GM19328 (cell line): ENCODE measurements around the gene PALMD.

Experiments used
- ATAC-seq: cut with Tn5 transposase; IDR thresholded peaks from one replicate; pipeline ENCODE4 v1.9.1; 2021; ENCODE audit warnings: mild to moderate bottlenecking, moderate library complexity; ENCODE audit not compliant: unreplicated experiment

Gene PALMD

DNA sequence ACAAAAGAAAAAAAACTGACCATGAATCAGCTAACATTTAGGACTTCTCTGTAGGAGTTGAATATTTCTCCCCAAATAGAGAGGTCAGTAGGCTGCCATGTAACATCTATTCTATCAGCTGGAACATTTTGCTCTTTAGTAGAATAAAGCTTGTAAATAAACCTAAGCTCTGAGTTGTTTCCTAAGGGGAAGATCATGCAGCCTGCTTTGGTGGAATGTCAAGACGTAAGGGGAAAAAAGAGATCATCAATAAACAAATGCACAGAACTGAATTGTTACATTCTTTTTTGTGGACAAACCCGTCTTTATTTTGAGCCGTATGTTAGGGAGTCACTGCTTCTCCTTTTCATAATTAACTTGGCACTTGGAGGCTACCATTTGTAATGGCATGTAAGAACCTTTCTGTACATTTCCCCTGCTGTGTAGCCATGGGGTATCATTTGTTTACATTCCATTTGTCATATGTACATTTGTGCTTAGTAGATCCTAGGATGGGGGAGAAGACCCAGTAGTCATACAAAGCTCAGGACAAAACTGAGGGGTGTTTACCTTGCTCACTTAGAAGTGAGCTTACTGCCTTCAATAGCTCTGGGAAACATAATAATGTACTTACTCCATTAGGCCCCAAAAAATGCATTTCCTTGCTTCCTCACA is 10.8 kb upstream of the PALMD start:
- ATAC-seq: no peak

DNA sequence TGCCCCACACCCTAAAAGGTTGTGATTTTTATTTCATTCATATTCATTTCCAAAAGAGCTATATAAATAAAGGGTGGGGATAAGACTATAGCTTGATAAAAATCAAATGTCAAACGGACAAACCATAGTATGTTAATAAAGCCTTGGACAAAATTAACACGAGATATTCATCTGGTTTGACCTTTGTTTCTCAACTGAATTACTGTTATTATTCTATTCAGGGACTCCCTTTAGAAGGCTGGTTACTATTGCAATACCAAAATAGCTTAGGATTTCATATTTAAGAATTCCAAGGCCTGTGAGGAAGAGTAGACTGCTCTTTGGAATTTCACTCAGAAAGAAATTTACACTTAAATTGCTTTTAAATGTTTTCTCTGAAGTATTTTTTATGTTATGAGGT is 10.2 kb upstream of the PALMD start:
- no peak for ATAC-seq

DNA sequence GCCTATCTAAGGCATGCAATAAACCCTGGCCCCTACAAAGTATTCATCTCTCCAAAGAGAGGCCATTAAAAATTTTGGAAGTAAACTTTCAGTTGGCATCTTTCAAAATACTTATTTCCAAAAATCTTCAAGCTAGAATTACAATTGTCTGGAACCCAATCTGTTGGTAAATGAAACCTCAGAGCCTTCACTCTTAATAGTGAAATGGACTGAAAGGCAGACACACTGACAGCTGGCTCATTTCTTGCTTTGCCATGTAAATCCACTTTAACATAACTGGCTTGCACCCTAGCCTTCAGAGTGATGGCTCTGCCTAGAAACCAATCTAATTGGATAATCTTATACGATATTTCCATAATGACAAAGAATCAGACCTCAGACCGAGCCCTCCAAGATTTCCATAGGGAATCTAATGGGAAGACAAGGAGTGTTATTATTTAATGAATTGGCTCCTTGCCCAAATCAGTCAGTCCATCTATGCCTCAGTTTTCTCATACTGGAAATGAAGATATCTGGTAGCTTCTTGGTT is 9.2 kb upstream of the PALMD start:
- no peak for ATAC-seq

DNA sequence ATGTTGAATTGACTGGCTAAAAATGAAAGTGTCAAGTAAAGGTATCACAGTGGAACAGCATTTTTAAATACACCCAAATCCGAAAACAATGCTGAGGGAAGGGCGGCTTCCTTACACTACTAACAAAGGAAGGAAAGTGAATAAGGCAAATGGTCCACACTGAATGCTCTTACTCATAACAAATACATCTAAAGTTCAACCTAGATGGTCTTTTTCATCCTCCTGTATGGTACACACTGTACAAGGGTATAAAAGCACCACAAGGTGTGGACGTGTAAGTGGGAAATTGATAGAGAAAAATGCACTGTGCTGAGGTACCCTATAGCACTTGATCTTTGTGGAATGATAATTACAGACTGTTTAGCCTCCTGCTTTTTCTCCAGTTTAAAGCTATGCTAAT is 7.1 kb upstream of the PALMD start:
- ATAC-seq: no peak

DNA sequence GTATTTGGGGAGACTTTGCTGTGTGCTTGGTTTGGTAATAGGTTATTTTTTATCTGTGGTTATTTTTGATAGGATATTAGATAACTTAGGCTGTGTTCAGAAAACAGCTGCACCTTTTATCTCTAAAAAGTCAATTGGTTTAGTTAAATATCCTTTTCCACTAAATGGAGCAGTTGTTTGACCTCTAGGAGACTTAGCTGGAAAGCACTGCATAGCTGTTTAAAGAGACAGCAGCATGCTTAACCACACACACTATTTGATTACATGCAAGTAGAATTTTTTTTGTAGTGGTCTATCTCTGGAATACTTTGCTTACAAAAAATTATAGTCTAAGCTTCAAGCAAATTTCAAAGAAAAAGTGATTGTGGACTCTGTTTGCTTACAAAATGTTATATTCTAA is 6.5 kb upstream of the PALMD start:
- ATAC-seq: no peak

DNA sequence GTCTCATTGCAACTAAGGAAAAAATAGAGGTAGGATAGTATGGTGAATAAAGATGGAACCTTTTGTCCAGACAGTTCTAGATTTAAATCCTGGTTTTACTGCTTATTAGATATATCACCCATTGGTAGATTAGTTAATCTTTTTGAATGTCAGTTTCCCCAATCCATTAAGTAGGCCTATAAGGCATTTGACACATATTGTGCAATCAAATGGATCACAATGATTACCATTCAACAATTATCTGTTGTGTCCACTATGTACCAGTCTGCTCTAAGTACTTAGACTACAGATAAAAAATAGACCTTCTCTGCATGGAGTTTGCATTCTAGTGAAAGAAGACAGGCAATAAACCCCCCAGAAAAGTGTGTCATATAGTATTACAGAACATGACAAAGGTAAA is 6.0 kb upstream of the PALMD start:
- no peak for ATAC-seq

DNA sequence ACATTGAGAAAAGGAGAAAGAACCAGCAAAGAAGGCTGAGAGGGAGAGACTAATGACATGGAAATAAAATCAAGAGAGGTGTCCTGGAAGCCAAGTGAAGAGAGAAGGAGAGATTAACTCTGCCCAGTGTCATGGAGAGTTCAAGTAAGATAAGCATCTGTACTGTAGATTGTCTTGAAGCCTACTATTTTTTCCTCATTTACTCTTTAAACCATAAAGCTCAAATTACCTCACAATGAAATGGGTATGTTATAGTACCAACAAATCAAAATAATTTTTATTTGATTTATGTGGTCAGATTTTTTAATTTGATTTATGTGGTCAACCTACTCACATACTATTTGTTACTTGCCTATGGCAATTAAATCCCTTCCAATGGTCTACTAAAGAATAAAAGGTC is 5.2 kb upstream of the PALMD start:
- no peak for ATAC-seq

DNA sequence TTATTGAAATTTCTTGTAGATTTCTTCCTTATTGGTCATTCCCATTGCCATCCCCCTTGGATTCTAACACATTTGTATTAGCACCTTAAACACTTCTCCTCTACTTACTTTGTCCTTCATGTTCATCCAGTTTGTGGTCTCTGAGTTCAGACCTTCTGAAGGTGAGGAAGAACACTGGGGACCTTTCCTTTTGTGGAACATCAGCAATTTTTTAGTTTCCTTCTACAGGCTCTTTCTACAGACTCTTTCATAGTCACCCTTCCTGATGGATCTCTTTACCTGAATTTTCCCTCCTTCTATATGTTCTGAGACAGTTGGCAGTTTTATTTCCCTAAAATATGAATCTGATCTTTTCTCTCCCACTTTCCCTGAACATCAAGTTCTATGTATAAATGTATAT is 4.4 kb upstream of the PALMD start:
- no peak for ATAC-seq

DNA sequence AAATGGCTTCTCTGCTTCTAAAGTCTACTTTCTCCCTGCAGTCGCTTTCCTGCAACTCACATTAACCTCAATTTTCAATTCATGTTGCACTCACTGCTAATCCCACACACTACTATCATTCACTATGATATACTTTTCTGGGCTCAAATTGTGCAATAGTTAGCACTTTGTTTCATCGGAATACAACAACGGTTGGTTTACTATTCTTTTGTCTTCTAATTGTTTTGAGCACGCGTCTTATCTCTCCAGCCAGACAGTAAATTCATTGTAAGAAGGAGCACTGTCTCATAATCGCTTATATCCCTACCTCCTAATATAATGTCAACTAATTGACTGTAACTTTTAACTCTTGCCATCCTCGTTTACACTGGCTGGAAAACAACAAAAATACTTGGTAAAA is 3.9 kb upstream of the PALMD start:
- no peak for ATAC-seq

DNA sequence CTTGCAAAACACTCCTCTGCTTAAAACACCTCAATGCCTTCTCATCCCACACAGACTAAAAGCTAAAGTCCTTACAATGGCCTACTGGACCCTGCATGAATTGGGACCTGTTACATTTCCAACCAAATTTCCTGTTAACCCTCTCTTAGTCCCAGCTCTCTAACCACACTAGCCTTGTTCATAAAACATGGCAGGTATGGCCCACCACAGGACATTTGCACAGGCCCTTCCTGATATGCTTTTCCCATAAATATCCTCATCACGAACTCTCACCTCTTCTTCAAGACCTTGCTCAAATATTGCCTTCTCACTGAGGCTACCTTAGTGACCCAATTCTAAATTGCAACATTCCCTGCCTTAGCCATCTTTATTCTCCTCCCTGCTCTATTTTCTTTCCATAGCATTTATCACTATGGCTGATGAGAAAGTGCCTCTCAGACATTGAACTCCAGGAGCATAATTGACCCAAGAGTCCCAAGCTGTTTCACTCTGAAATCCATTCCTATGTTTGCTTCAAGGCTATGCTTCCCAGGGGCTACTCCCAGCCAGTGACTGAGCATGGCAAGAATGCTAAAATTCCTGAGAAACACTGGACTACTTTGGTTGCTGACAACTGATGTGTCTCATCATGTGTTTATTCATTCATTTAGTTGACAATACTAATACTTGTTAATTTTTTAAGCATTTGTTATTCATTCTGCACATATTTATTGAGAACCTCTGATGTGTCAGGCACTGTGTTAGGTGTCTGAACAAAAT is 2.7 kb upstream of the PALMD start:
- no peak for ATAC-seq

DNA sequence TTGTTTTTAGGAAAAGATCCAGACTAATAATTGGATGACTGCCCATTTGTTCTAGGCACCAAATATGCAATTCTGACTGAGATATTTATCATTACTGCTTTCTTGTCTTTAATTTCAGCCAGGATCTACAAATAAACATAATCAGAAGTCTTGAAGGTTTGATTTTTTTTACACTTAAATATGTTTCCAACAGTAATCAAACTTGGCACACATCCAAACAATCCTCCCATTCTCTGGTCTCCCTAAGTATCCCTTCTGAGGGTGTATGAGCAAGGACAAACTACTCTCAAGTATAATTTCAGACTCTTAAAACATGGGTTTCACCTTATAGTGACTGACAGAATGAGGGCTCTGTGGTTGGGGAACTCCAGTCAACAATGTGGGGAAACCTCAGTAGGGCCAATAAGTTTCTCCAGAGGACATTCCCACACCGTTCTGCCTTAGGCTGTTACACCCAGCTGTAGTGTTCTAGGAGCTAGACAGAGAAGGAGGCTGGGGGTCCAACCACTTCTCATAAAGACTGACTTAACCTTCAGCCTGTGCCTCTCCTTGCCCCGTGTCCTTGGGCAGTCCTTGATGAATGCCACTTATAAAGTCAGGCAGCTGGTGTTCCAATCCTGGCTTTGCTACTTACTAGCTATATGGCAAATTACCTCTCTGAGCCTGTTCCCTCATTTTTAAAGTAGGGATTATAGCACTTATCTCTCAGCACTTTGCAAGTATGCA is 1.5 kb upstream of the PALMD start:
- ATAC-seq: no peak

DNA sequence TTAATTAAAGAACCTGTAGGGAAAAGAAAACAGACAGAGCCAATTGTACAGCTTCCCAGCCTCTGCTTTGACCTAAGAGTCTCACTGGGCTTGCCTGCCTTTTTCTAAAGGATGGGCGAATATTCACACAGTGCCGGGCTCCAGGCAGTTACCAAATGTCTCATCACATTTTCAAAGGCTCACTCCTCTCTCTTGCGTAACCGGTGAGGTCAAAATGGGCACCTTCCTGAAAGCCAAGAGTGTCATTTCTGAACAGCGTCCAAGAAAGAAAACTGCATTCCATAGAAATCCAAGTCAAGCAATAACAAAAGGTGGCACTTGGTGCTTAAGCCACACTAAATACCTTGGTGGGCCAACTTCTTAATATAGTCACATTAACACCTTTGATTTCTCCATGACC is 710 bp upstream of the PALMD start:
- no peak for ATAC-seq

DNA sequence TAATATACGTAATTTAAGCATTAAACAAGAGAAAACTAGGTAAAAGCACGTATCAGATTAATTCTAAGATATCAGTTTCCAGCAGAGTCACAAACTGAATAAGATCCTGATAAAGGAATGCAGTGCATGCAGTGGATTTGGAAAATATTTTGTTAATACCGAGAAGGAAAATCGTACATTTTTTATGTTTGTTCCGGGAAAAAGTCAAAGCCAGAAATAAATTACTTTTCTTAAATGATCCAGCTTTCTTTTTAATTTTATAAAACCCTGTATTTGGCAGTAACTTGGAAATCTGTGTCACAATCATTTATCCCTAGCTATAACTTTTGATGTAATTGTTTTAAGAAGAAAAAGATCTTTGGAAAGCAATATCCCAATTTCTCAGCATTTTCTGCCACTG is 955 bp downstream of the PALMD start:
- no peak for ATAC-seq

DNA sequence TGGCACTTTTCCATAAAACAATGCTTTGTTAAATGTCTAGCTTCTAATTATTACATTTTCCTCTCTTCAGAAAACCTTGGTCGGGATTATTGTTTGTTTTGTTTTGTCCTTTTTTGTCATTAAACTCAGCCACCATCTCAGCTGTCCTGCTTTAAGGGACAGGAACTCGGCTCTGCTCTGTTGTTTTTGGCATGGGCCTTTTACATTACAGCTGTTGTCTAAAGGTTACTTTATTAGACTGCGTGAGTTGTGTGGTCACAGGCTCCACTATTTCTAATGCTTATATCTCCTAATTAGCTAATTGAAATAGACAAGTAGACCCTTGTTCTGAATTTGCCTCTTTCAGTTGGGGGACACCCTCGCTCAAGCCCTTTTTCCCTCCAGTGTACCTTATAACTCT is 1.6 kb downstream of the PALMD start:
- no peak for ATAC-seq

DNA sequence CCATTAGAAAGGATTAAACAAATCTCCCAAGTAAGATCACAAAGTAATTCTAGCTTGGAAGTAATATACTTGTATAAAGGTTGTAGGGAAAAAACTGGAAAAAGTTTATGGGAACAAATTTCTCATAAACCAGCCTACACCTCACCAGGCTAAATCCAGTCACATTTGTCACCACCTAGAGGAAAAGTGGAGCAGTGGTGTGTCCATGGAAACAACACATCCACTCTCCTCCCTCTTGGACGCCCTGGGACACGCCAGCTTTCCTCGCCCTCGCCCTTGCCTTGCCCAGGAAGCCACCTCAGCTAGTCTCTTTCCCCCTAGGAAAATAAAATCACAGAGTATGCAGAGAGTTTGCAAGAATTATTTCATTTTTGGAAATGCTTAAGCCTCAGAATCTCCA is 2.2 kb downstream of the PALMD start:
- no peak for ATAC-seq

DNA sequence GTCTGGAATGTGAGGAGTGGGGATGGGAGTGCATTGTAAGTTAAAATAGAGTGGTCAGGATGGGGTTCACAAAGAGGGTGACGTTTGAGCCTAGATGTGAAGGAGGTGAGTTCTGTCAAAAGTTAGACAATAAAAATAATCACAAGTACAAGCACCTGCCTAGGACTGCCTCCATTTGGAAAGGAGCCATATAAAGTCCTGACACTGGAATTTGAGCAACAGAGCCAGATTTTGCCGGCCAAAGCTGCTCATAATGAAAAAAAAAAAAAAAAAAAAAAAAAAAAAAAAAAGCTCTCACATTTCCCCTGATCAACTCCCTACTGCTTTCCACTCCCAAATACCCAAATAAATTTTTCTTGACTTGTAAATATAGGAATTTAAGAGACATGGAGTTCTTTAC is 4.1 kb downstream of the PALMD start:
- no peak for ATAC-seq

DNA sequence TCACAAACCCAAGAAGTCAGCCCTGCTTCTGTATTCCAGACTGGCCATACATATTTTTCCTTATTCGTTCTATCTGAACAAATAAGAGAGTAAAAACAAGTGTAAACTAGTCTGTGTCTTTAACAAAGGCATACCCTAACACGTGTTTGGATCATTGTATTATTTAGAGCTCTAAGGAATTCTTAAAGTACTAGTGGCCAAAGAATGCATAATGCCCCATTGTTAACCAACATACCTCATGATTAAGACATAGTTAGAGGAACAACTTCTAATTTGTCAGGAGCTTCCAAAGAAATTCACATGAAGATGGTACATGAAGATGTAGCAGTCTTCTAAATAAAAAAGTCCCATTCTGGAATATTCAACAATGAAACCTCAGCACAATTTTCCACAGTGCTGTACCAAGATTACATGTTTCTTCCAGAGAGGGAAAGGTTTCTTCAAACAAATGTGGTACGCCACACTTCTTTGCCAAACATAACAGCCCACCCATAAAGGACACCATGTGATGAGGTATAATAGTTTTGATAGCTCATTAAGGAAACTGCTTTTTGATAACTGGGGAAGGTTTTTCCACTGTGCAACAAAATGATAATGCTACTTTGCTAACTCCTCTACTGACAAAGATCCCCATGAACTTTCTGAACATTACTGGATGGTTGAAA is 5.0 kb downstream of the PALMD start:
- no peak for ATAC-seq

DNA sequence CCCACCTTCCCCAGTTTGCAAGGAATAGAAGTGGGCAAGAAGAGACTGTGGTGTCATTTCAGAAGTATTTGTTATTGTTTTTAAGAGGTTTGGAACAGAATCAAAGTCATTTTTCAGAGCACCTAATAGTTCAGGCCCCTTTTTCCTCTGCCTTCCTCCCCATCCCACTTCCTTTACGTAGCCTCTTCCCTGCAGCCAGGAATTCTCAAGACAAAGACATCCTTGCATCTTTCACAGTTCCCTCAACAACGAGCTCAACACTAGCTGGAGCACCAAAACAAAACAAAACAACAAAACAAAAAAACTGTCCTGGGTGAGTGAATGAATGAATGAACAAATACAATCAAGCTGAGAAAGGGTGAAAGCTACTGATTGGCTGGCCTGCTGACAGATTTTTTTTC is 7.0 kb downstream of the PALMD start:
- ATAC-seq: no peak

DNA sequence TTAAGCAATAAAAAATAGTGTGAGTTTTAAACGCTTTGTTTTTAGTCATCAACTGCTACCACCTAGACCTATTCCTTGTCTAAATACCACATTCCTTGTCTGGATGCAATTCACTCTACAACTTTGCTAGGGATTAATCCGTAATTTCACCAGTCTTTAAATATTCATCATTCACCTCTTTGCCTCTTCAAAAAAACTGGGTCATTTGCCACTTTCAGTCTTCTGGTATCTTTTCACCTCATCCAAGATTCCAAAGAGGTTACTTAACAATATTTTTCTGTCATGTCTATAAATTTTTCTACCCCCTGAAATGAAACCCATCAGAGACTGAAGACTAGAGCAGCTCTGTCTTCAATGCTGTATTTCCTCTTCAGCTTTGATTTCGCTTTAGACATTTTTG is 9.5 kb downstream of the PALMD start:
- ATAC-seq: no peak

DNA sequence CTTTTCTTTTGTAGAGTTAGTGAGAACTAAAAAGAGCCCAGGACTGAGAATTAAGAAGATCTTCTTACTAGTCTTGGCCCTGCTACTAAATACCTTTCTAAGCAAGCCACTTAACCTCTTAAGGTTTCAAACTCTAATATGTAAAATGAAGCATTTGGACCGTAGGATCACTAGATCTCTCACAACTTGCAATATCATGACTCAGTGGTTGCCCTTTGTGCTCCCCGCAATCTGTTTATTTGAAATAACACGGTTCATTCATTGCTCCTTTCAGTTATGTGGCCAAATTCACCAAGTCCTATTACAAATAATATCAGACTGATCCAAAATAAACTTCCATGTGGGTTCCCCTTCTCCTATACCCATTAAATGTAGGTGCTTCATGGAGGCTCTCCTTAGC is 10.8 kb downstream of the PALMD start:
- no peak for ATAC-seq

DNA sequence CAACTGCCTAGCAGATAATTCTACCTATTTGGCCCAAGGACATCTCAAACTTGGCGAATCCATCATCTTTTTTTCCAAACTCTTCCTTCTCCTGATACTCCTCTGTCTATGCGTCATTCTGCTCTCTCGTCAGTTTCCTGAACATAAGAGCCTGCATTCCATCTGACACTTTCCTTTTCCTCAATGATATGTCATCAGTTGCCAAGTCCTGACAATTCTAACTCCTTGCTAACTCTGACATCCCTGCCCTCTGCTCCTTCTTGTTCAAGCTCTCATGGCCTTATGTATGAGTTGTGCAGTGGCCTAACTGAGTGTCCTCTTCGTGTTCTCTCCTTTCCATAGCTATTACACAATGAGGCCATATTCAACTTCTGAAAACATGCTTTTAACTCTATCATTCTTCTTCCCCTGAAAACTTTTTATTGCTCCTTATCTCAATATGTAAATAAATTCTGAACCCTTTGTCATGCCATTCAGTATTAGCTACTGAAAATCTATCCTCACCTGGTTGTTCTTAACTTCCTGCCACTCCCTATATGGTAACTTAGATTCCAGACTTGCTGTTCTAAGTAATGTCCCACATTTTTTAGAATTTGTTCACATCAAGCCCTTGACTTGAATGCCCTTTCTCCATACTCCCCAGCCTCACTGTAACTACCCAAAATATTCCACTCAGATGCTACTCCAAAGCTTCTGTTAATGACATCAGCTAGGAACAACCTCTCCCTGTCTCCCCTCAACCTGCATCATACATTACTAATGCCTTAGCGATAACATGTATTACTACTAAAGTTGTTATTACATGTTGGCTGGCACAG is 11.5 kb downstream of the PALMD start:
- ATAC-seq: no peak
